ENCODE data around the gene BNIPL. TPM values are rescaled to one million over a fixed set of nuclear protein-coding genes. Genes with fewer than 3 reads are reported as not detected.

BNIPL gene
- total and polyA plus RNA-seq, 2 of the 13 experiments (the other 11 are each of a cell fraction or from before 2014, with no cell fraction given) = 0.40 to 1.1 TPM

GRCh38 chr1:151047591-151047924 lies 11.2 kb downstream of the BNIPL start, which contains the start of gene C1orf56 (continued):
- TF ChIP-seq ZNF616 (CRISPR knock-in tag; IDR thresholded peaks at IDR 0.05; ENCODE audit: low read depth) (no peak), SMC3 (IDR thresholded peaks at IDR 0.05; ENCODE audit: low read length) (no peak), SRY (CRISPR knock-in tag; IDR thresholded peaks at IDR 0.05) (0 out of 2 replicates have a peak, but pooled peaks have one; percentile 8), ZBTB14 (CRISPR knock-in tag; IDR thresholded peaks at IDR 0.05) (peak; percentile 29; the same call in 1 of the 2 replicates), ATF3 (CRISPR knock-in tag; IDR thresholded peaks at IDR 0.05) (no peak), AKAP8 (CRISPR knock-in tag; IDR thresholded peaks at IDR 0.05) (no peak), GABPA (IDR thresholded peaks at IDR 0.05; ENCODE audit: low read depth, low read length) (no peak), GABPA (CRISPR knock-in tag; IDR thresholded peaks at IDR 0.05; ENCODE audit: low read depth) (peak; percentile 24; the same call in 1 of the 2 replicates), IKZF5 (CRISPR knock-in tag; IDR thresholded peaks at IDR 0.05) (no peak; the same call in 1 of the 2 replicates), ZBTB21 (CRISPR knock-in tag; IDR thresholded peaks at IDR 0.05) (no peak), FOXA3 (CRISPR knock-in tag; IDR thresholded peaks at IDR 0.05) (no peak; the same call in 1 of the 2 replicates), MXD3 (CRISPR knock-in tag; IDR thresholded peaks at IDR 0.05) (peak; percentile 1; the same call in 1 of the 2 replicates), FLYWCH1 (CRISPR knock-in tag; IDR thresholded peaks at IDR 0.05) (no peak), TBL1XR1 (IDR thresholded peaks at IDR 0.05; ENCODE audit: borderline replicate concordance, low read length, partially characterized antibody) (no peak), ZBTB4 (CRISPR knock-in tag; IDR thresholded peaks at IDR 0.05; ENCODE audit: borderline replicate concordance) (no peak), HOXA3 (CRISPR knock-in tag; IDR thresholded peaks at IDR 0.05) (no peak), KAT8 (CRISPR knock-in tag; IDR thresholded peaks at IDR 0.05) (peak; percentile 41), PITX1 (CRISPR knock-in tag; IDR thresholded peaks at IDR 0.05) (no peak), KDM6A (CRISPR knock-in tag; IDR thresholded peaks at IDR 0.05; ENCODE audit: low read depth) (no peak), UBTF (CRISPR knock-in tag; IDR thresholded peaks at IDR 0.05) (peak; percentile 69; the same call in 1 of the 2 replicates), ZNF780A (CRISPR knock-in tag; IDR thresholded peaks at IDR 0.05) (no peak), RBAK (CRISPR knock-in tag; IDR thresholded peaks at IDR 0.05) (0 out of 2 replicates have a peak, but pooled peaks have one; percentile 4), PAF1 (CRISPR knock-in tag; IDR thresholded peaks at IDR 0.05) (no peak)
